Glomerular visceral epithelial cell (primary cell): ENCODE measurements around the gene ADNP.

Experiments
- DNase-seq: peaks from one replicate; pipeline ENCODE4 v3.0.0-alpha.2; 2016; ENCODE audit errors: extremely low spot score

Gene ADNP

DNA sequence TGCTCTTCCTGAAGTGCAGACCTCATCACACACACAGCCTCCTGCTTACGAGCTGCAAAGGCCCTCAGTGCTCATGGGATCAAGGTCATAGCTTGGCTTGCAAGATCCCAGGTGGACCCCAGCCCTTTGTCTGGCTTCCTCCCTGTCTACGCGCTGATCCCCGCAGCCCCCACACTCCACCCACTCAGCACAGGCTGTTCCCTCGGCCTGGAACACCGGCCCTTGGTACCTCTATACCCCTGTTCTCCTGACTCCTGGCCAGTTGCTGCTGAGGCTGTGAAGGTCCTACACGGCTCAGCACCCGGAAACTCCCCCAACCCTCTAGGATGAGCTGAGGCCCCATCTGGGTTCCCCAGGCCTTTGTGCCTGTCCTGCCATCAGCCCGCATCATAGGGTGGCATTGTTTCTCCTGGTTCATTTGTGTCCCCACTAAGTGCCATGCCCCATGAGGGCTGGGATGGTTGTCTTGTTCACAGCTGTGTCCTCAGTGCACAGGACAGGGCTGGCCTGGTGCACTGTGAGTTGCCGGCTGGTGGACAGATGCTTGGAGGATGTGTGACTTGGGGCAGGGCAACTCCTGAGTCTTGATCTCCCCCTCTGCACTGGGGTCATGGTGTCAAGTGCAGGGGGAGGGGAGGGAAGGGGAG is 57.0 kb downstream of the ADNP start:
- DNase-seq, result no peak

DNA sequence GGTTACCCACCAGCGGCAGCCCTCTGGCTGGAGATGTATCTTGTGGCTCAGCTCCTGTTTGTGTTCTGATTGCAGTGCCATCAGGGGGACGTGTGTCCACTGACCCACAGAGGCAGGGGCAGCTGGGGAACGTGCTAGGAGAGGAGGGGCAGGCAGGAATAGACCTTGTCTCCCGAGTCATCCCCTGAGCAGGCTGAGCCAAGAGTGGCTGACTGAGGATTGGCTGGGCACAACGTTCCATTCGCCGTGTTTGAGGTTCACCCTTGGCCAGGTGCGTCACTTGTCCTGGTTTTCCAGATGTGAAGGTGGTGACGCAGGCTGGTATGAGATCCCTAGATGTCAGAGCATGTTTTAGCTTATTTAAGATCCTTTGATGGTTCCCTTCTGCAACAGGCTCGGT is 57.7 kb downstream of the ADNP start:
- DNase-seq, result no peak

DNA sequence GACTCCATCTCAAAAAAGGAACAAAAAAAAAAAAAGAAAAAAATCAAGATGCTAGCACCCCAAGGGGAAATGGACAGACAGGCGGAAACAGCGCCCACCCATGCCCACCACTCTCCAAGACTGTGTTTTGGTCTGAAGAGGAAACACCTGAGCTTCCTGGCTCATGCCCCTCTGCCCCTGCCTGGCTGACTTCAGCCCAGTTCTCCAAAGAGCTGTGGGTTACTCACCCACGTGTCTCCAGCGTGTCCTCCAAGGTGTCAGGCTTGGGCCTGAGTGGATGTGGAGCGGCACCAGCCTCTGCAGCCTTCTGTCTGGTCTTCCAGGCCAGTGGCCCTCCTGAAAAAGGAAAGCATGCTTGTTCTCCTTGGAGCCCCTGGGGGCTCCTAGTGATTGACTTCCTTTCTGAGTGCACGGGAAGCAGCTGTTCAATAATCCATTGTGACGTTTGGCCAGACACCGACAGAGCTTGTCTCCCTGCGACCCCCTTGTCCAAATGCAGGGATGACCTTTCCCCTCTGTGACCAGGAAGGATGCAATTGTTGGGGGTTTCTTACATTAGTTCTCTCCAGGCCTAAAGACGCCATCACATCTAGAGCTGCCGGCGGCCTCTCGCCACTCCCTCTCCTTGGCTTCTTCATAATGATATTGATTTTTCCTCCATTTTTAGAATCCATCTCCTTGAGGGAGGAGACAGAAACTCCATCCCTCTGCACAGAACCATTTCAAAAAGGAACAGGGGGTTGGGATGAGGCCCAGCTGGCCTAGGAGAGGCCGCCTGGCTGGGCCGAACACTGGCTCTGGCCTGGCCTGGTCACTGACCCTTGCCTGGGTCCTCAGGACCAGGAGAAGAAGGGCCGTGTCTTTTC is 58.4 kb downstream of the ADNP start:
- DNase-seq, result no peak

DNA sequence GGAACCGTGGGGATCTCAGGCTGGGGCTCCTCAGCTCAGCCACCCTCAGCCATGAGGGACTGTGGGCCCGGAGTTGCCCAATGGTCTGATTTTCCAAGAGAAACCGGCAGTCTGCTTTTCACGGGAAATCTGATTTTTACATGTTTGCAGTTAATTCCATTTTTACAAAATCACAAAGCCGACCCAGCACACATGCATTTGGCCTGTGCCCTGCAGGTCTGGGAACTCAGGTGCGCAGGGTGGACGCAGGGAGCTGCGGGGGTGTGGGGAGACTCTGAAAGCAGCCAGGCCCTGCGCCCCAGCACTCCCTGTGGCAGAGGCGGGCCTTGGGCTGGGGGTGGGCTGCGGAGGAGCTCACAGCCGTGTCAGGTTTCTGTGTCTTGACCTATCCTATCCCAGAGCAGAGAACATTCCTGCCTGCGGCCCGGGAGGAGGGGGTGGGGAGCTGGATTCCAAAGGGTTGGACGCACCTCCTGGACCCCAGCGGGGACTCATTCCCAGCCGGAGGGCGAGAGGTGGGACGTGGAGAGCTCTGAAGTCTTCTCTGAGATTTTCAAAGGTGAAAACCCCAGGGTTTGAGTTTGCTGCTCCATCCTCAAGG is 60.6 kb downstream of the ADNP start:
- DNase-seq, result no peak

DNA sequence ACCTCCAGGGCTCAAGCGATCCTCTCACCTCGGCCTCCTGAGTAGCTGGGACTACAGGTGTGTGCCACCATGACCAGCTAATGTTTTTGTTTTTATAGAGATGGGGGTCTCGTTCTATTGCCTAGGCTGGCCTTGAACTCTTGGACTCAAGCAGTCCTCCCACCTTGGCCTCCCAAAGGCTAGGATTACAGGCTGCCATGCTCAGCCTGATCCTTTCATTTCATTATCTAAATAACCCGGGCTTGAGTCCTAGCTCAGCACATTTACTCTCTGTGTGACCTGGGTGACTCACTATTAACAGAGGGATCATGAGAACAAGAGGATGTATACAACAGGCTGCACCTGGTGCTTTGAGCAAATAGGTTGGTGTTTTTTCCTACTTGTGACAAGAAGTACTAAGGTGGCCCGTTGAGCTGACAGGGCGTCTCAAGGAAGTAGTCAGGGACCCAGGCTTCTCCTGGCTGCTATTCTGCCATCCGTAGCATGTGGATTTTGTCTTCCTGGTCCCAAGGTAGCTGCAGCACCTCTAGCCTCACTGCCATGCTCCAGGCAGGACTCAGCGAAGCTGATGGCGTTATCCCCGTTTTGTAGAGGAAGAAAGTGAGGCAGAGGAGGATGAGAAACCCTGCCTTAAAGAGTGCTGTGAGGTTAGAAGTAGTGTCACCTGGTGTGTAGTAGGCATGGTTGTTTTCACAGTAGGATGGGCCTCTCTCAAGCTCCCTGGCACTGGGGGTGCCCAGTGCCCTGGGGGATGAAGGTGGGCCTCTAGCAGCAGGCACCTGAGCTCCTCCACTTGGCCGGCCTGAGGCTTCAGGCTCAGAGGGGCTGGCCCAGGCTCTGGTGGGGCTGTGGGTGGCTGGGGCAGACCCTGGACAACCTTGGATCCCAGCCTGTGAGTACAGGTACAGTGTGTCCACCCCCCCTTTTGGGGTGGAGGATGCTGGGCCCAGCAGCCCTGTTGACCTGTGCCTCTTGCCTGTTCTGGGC is 62.4 kb downstream of the ADNP start:
- no peak for DNase-seq

DNA sequence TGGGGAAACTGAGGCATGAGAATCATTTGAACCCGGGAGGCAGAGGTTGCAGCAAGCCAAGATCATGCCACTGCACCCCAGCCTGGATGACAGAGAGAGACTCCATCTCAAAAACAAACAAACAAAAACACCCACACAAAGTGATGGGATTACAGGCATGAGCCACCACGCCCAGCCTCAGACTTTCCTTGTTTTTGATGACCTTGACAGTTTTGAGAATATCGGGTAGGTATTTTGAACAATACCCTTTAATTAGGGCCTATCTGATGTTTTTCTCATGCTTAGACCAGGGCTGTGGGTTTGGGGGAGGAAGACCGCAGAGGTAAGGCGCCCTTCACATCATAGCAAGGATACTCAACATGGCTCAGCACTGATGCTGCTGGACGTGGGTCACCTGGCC is 63.4 kb downstream of the ADNP start:
- no peak for DNase-seq

DNA sequence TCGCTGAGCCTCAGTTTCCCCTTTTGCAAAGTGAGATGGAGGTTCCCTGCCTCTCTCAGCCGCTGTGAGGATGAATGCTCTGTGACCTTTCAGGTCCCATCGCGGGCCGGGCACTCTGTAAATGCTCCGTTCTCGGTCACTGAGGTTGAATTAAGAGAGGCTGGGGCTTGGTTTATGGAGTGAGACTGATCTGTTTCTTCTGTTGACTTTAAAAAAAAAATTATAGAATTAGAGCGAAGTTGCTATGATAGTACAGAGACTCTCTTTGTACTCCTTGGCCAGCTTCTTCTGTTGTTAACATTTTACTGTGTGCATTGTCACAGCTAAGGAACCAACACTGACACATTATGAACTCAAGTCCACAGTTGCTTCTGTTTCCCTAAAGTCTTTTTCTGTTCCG is 64.4 kb downstream of the ADNP start:
- no peak for DNase-seq

DNA sequence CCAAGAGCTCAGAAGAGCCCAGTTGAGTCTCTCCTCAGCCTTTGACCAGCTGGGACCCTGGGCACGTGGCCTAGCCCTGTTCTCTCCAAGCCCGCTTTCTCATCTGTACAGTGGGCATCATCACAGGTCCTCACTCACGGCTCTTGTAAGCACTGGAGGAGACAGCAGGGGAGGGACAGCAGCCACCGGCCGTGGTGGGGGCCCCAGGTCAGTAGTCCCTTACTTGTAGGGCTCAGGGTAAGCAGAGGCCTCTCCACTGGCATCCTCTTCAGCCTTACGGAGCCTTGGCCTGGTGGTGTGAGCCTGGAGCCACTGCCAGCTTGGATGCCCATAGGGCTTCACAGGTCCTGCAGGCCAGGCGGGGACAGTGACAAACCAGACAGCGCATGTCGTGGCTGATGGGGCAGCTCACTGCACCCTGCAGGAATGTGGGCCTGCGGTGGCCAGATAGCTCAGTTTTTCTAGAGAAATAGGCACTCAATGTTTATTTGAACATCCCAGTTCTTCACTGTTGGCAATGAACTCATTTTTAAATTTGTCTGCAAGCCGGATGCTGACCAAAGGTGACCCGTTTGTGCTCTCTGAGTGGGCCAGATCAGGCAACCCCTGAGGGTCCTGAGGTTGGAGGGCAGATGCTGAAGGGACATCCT is 65.1 kb downstream of the ADNP start:
- no peak for DNase-seq

DNA sequence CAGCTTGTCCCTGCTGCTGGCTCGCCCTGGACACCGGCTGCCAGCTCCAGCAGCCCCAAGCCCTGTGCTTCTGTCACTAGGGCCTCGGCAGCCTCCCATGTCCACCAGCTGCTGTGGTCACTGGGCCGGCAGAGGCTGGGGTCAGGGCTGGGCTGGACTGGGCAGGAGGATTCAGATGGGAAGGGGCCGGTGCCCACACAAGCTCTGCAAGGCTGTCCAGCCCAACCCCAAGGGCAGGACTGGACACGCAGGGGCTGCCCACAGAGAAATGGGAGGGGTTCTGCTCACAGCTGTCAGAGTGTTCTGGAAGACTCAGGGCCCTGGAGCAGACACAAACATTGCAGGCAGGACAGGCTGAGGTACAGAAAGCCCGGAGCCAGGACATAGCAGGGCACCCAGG is 65.6 kb downstream of the ADNP start:
- no peak for DNase-seq

DNA sequence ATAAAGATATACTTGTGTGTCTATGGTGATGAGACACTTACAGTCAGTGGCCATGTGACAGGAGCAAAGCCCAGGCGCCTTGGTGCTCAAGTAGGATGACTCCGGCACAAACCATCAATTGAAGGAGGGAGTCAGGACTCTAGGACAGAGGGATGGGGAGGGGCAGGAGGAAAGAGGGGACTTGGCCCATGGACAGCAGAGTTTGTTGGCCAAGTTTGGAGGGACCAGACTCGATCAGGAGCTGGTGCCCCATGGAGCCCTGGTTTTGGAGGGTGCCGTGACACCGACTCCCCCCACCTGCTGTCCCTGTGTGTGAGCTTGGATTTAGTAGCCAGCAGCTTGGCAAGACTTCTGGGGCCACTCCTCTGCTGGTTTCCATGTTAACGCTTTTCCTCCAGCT is 66.1 kb downstream of the ADNP start:
- no peak for DNase-seq

DNA sequence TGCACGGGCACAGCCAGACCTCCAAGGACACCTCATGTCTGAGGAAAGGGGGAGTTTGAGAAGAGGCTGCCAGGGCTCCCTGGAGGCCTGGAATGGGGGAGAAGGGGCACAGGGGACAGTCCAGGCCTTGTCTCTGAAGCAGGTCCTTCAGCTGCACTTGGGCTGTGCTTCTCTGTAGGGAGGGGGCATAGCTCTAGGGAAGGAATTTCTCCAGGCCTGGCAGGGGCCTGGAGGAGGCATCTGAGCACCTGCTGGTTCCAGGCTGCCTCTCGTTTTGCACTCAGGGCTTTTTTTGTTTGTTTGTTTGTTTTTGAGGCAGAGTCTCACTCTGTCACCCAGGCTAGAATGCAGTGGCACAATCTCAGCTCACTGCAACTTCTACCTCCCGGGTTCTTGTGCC is 68.7 kb downstream of the ADNP start:
- DNase-seq, result no peak

DNA sequence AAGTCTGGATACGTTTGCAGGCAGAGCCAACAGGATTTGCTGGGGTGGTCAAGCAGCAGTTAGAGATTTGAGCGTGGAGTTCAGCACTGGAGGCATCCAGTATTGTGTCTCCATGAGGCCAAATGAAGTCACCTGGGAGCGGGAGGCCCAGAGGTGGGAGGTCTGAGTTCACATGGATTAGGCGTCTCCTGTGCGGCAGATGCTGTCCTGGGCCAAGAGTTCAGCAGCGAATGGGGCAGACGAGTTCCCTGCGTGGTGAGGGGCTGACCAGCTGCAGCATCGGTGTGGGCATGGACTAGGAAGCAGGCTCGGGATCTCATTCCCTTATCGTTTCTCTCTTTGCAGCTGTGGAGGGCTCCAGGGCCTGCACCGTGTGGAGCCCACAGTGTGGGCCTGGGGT is 70.2 kb downstream of the ADNP start:
- DNase-seq, result no peak

DNA sequence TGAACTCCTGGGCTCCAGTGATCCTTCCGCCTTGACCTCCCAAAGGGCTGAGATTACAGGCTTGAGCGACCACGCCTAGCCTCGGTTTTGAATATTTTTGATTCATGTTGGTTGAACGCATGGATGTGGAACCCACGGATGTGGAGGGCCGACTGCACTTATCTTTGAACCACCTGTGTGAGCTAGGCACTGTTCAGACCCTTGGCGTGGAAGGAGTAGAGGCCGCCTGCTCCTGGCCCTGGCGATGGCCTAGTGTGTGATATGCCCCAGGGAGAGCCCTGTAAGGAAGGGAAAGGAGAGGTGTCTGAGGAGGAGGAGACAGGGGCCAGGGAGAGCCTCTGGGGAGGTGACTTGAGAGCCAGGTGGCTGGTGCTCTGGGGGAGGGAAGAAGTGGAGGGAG is 72.1 kb downstream of the ADNP start:
- peak; percentile 30 for DNase-seq

DNA sequence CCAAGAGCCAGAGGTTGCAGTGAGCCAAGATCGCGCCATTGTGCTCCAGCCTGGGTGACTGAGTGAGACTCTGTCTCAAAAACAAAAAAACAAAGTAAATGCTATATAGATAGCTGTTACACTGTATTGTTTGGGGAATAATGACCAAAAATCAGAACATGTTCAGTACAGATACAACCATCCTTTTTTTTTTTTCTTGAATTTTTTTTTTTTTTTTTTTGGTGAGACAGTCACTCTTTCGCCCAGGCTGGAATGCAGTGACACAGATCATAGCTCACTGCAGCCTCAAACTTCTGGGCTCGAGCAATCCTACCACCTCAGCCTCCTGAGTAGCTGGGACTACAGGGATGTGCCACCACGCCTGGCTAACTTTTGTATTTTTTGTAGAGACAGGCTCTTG is 72.7 kb downstream of the ADNP start:
- no peak for DNase-seq

DNA sequence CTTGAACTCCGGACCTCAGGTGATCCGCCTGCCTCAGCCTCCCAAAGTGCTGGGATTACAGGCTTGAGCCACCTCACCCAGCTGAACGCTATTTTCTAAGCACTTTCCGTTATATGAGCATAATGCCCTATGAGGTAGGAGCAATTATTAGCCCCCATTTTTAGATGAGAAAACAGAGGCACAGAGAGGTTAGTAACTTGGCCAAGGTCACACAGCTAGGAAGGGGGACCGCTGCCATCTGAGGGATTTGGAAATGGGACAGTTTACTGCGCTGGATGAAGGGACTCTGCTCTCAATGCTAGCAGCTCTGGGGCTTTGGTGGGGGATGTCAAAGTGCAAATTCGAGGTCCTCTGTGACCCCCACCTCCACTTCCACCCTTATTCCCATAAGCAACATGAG is 73.9 kb downstream of the ADNP start:
- DNase-seq, result no peak

DNA sequence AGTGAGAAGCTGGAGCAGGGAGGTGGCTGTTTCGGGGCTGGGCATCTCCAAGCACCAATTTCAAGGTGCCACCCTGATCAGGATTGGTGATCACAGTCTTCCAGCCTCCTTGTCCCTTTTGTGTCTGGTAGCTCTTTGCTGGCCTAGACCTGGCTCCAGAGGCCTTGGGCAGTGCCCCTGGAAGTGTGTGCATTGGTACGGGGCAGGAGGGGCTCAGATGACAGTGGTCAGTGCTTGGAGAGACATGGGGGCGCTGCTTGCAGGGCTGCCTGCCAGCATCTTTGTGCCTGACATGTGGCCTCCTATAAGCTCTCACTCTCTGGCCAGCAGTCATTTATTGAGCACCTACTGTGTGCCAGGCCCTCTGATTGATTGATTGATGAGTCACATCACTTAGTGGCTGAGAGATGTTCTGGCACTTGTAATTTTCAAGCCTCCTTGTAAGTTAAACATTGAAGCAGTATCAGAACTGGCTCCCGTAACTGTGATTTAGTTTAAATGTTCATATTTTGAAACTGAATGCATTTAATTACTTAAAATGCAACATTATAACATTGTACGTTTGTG is 74.7 kb downstream of the ADNP start:
- no peak for DNase-seq

DNA sequence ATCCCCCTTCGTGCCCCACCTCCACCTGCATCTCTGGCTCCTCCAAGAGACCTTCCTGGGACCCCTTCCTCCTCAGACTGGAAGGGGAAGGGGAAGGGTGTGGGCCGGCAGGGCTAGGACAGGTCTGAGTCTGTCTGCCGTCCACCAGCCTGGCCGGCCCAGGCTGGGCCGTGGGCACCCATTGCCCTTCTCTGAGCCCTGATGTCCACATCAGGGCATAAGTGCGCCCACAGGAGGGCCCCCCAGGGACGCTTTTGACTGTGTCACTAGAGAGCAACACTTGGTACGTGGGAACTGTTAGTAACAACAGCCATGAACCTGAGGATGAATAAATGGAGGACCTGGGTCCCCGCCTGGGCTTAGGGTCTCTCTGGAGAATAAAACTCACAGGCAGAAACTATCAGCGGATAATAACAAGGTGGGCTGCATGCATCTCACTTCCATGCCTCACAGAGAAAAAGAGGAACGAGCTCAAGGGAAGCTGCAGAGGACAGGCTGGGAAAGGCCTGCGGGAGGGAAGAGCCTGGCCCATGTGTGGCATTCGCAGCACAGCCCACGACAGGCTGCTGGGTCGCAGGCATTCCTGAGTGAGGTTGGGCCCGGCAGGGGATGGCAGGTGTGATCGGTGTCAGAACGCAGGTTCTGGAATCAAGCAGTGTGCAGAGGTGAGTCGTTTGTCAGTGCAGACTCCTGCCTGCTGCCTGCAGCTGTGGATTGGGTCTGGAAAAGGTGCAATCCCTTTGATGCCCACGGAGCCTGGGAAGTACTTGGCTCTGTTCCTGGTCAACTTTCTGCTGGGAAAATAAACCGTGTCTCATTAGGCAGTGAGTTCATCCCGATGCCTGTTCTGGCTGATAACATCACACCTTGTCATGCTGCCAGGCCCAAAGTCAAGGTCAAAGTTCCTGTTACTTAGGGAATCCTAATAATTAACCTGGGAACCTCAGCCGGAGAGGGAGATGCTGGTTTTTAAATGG is 75.5 kb downstream of the ADNP start:
- DNase-seq, result peak; percentile 71

DNA sequence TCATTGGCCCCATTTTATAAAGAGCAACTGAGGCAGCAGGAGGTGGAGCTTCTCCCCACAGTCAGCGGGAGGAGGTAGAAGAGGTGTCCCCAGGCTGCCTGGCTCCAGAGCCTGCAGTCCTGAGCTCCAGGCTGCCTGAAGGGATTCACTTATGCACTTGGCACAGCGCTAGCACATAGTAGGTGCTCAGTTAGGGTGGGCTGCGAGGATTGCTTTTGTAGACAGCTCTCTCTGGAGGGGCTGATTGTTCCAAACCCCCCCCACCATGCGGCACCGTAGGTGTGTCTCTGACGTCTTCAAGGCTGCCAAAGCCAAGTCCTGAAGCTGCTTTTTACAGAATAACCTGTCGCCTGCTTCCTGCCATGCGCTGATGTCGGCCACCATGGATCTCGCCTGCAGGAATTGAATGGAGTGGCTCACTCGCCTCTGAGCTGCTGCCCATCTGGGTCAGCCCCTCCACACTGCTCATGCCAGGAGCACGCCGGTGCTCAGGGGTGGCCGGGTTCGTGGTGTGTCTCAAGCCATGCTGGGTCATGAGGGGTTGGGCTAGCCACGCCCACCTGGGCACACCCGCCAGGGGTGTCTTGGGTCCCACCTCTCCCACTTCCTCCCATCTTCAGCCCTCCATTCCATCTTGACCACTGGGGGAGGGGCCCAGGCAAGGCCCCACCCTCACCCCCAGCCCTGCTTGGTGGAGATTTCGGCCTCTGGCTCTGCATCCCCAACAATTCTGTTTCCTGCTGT is 76.6 kb downstream of the ADNP start:
- no peak for DNase-seq

DNA sequence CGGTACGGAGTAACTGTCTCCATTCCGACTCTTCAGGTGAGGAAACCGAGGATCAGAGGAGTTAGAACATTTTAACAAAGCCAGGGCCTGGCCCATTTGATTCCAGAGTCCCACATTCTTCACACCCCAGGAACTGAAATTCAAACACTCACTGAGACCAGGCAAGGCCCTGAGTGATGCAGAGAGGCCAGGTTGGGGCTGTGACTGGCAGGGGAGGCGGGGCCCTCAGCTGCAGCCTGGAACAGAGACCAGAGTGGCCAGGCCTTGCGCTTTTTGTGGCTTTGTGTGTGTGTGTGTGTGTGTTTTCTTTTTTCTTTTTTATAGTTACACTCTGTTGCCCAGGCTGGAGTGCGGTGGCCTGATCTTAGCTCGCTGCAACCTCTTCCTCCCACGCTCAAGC is 79.2 kb downstream of the ADNP start:
- no peak for DNase-seq
